ENCODE results near the gene RNF144B.

RNF144B gene

GRCh38 chr6:18432180-18432579 is 45.0 kb downstream of the RNF144B start:
- TF ChIP-seq POLR2AphosphoS5 (IDR thresholded peaks at IDR 0.05; ENCODE audit: low read depth, low read length) = no peak
- no peak for TF ChIP-seq TAF1 (IDR thresholded peaks at IDR 0.05; ENCODE audit: borderline replicate concordance, low read depth, low read length)
- no peak for TF ChIP-seq POLR2A (IDR thresholded peaks at IDR 0.05; ENCODE audit: low read depth, low read length)
- FAIRE-seq (no peak), DNase-seq (ENCODE audit: insufficient read length) (no peak)

- DNase-seq (ENCODE audit: insufficient read length) (no peak), FAIRE-seq (no peak)
- no peak for TF ChIP-seq POLR2A (IDR thresholded peaks at IDR 0.05; ENCODE audit: low read depth, low read length)
- no peak for TF ChIP-seq POLR2AphosphoS5 (IDR thresholded peaks at IDR 0.05; ENCODE audit: low read depth, low read length)
- no peak for TF ChIP-seq TAF1 (IDR thresholded peaks at IDR 0.05; ENCODE audit: borderline replicate concordance, low read depth, low read length)
Measured at GRCh38 chr6:18432619-18433018, 45.5 kb downstream of the RNF144B start.

- FAIRE-seq (no peak), DNase-seq (ENCODE audit: insufficient read length) (no peak)
- TF ChIP-seq POLR2A (IDR thresholded peaks at IDR 0.05; ENCODE audit: low read depth, low read length) (no peak), POLR2AphosphoS5 (IDR thresholded peaks at IDR 0.05; ENCODE audit: low read depth, low read length) (no peak), TAF1 (IDR thresholded peaks at IDR 0.05; ENCODE audit: borderline replicate concordance, low read depth, low read length) (no peak)
Measured at GRCh38 chr6:18433059-18433458, 45.9 kb downstream of the RNF144B start.

- TF ChIP-seq POLR2A (IDR thresholded peaks at IDR 0.05; ENCODE audit: low read depth, low read length) (no peak), POLR2AphosphoS5 (IDR thresholded peaks at IDR 0.05; ENCODE audit: low read depth, low read length) (no peak), TAF1 (IDR thresholded peaks at IDR 0.05; ENCODE audit: borderline replicate concordance, low read depth, low read length) (no peak)
- FAIRE-seq = no peak
- DNase-seq (ENCODE audit: insufficient read length) = no peak
Measured at GRCh38 chr6:18436341-18436740, 49.2 kb downstream of the RNF144B start.

- DNase-seq (ENCODE audit: insufficient read length) (no peak), FAIRE-seq (no peak)
- TF ChIP-seq POLR2AphosphoS5 (IDR thresholded peaks at IDR 0.05; ENCODE audit: low read depth, low read length) = no peak
- TF ChIP-seq POLR2A (IDR thresholded peaks at IDR 0.05; ENCODE audit: low read depth, low read length) = no peak
- TF ChIP-seq TAF1 (IDR thresholded peaks at IDR 0.05; ENCODE audit: borderline replicate concordance, low read depth, low read length) = no peak
Measured at GRCh38 chr6:18439581-18439980, 52.4 kb downstream of the RNF144B start.

GRCh38 chr6:18441251-18441979 is 54.3 kb downstream of the RNF144B start:
- no peak for TF ChIP-seq POLR2AphosphoS5 (IDR thresholded peaks at IDR 0.05; ENCODE audit: low read depth, low read length)
- no peak for TF ChIP-seq TAF1 (IDR thresholded peaks at IDR 0.05; ENCODE audit: borderline replicate concordance, low read depth, low read length)
- no peak for TF ChIP-seq POLR2A (IDR thresholded peaks at IDR 0.05; ENCODE audit: low read depth, low read length)
- no peak for DNase-seq (ENCODE audit: insufficient read length)
- no peak for FAIRE-seq

- TF ChIP-seq POLR2A (IDR thresholded peaks at IDR 0.05; ENCODE audit: low read depth, low read length) = no peak
- no peak for TF ChIP-seq POLR2AphosphoS5 (IDR thresholded peaks at IDR 0.05; ENCODE audit: low read depth, low read length)
- TF ChIP-seq TAF1 (IDR thresholded peaks at IDR 0.05; ENCODE audit: borderline replicate concordance, low read depth, low read length) = no peak
- DNase-seq (ENCODE audit: insufficient read length) (no peak), FAIRE-seq (no peak)
Measured at GRCh38 chr6:18444111-18444510, 57.0 kb downstream of the RNF144B start.

GRCh38 chr6:18445228-18445627 is 58.1 kb downstream of the RNF144B start:
- DNase-seq (ENCODE audit: insufficient read length) (no peak), FAIRE-seq (no peak)
- TF ChIP-seq POLR2A (IDR thresholded peaks at IDR 0.05; ENCODE audit: low read depth, low read length) (no peak), POLR2AphosphoS5 (IDR thresholded peaks at IDR 0.05; ENCODE audit: low read depth, low read length) (no peak), TAF1 (IDR thresholded peaks at IDR 0.05; ENCODE audit: borderline replicate concordance, low read depth, low read length) (no peak)

GRCh38 chr6:18446771-18447170 is 59.6 kb downstream of the RNF144B start:
- TF ChIP-seq TAF1 (IDR thresholded peaks at IDR 0.05; ENCODE audit: borderline replicate concordance, low read depth, low read length) (no peak), POLR2AphosphoS5 (IDR thresholded peaks at IDR 0.05; ENCODE audit: low read depth, low read length) (no peak), POLR2A (IDR thresholded peaks at IDR 0.05; ENCODE audit: low read depth, low read length) (no peak)
- no peak for FAIRE-seq
- DNase-seq (ENCODE audit: insufficient read length) = no peak

GRCh38 chr6:18447552-18447951 is 60.4 kb downstream of the RNF144B start:
- FAIRE-seq = no peak
- DNase-seq (ENCODE audit: insufficient read length) = no peak
- no peak for TF ChIP-seq POLR2A (IDR thresholded peaks at IDR 0.05; ENCODE audit: low read depth, low read length)
- no peak for TF ChIP-seq POLR2AphosphoS5 (IDR thresholded peaks at IDR 0.05; ENCODE audit: low read depth, low read length)
- no peak for TF ChIP-seq TAF1 (IDR thresholded peaks at IDR 0.05; ENCODE audit: borderline replicate concordance, low read depth, low read length)

- DNase-seq (ENCODE audit: insufficient read length) (no peak), FAIRE-seq (no peak)
- TF ChIP-seq TAF1 (IDR thresholded peaks at IDR 0.05; ENCODE audit: borderline replicate concordance, low read depth, low read length) (no peak), POLR2A (IDR thresholded peaks at IDR 0.05; ENCODE audit: low read depth, low read length) (no peak)
Measured at GRCh38 chr6:18451756-18452155, 64.6 kb downstream of the RNF144B start.

GRCh38 chr6:18454446-18454845 is 67.3 kb downstream of the RNF144B start:
- TF ChIP-seq TAF1 (IDR thresholded peaks at IDR 0.05; ENCODE audit: borderline replicate concordance, low read depth, low read length) (no peak), POLR2A (IDR thresholded peaks at IDR 0.05; ENCODE audit: low read depth, low read length) (no peak), POLR2AphosphoS5 (IDR thresholded peaks at IDR 0.05; ENCODE audit: low read depth, low read length) (no peak)
- DNase-seq (ENCODE audit: insufficient read length) (no peak), FAIRE-seq (no peak)

All from GM12892 (cell line).